ENCODE results near the gene RAPGEF5.

GRCh38 chr7:22307816-22308215 is 49.1 kb downstream of the RAPGEF5 start:
- TF ChIP-seq CTCF (IDR thresholded peaks at IDR 0.05; ENCODE audit: insufficient read depth, low read length) (no peak), GABPA (IDR thresholded peaks at IDR 0.05; ENCODE audit: low read depth) (no peak), POLR2AphosphoS5 (IDR thresholded peaks at IDR 0.05; ENCODE audit: low read depth) (no peak), REST (IDR thresholded peaks at IDR 0.05; ENCODE audit: insufficient replicate concordance, low read depth) (no peak)

Data from HL-60 (cell line).